HepG2 (cell line): ENCODE measurements around the gene OR6B1.

Experiments used
- PATZ1 ChIP-seq: sonication (generic); formaldehyde crosslinking; IDR thresholded peaks from 2 replicates; pipeline ENCODE4 v1.4.0; 2020; ENCODE audit warnings: missing genetic modification reagents
- PLRG1 ChIP-seq: fragments of 450-650 bp; conservative IDR thresholded peaks from 2 replicates; pipeline ENCODE4 v1.6.1; 2016
- POLR2AphosphoS5 ChIP-seq: IDR thresholded peaks from 2 replicates; pipeline ENCODE4 v1.6.1; 2012; ENCODE audit warnings: low read depth, low read length
- TAF1 ChIP-seq: sonication (generic); formaldehyde crosslinking; IDR thresholded peaks from 2 replicates; pipeline ENCODE4 v1.4.0; 2020; ENCODE audit warnings: missing genetic modification reagents
- TSC22D2 ChIP-seq: sonication (generic); formaldehyde crosslinking; IDR thresholded peaks from 2 replicates; pipeline ENCODE4 v1.5.1; 2020; ENCODE audit warnings: missing genetic modification reagents, mild to moderate bottlenecking, borderline replicate concordance
- ZNF331 ChIP-seq: sonication (generic); formaldehyde crosslinking; IDR thresholded peaks from 2 replicates; pipeline ENCODE4 v1.4.0; 2020; ENCODE audit warnings: missing genetic modification reagents
- ZNF350 ChIP-seq: sonication (generic); formaldehyde crosslinking; IDR thresholded peaks from 2 replicates; pipeline ENCODE4 v1.4.0; 2020; ENCODE audit warnings: mild to moderate bottlenecking, low read depth, missing genetic modification reagents, borderline replicate concordance
- ZNF446 ChIP-seq: sonication (generic); formaldehyde crosslinking; IDR thresholded peaks from 2 replicates; pipeline ENCODE4 v1.5.0; 2020; ENCODE audit warnings: mild to moderate bottlenecking, missing genetic modification reagents
- ZNF614 ChIP-seq: IDR thresholded peaks from 2 replicates; pipeline ENCODE4 v1.6.1; 2018; ENCODE audit warnings: missing biosample characterization, missing genetic modification reagents, inconsistent platforms, borderline replicate concordance
- TF ChIP-seq, protein P1 (sequence below): sonication (generic); formaldehyde crosslinking; IDR thresholded peaks from 2 replicates; pipeline ENCODE4 v1.5.1; 2020; ENCODE audit warnings: mild to moderate bottlenecking, moderate library complexity, missing genetic modification reagents

GRCh38 chr7:144019457-144019856 lies 19.3 kb downstream of the OR6B1 start:
- no peak for TF ChIP-seq ZNF331 (CRISPR knock-in tag)
- TF ChIP-seq ZNF350 (CRISPR knock-in tag): no peak
- TF ChIP-seq PLRG1: no peak
- no peak for TF ChIP-seq POLR2AphosphoS5
- no peak for TF ChIP-seq ZNF446 (CRISPR knock-in tag)
- no peak for TF ChIP-seq TSC22D2 (CRISPR knock-in tag)
- TF ChIP-seq PATZ1 (CRISPR knock-in tag): no peak
- TF ChIP-seq, protein P1, sequence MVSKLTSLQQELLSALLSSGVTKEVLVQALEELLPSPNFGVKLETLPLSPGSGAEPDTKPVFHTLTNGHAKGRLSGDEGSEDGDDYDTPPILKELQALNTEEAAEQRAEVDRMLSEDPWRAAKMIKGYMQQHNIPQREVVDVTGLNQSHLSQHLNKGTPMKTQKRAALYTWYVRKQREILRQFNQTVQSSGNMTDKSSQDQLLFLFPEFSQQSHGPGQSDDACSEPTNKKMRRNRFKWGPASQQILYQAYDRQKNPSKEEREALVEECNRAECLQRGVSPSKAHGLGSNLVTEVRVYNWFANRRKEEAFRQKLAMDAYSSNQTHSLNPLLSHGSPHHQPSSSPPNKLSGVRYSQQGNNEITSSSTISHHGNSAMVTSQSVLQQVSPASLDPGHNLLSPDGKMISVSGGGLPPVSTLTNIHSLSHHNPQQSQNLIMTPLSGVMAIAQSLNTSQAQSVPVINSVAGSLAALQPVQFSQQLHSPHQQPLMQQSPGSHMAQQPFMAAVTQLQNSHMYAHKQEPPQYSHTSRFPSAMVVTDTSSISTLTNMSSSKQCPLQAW: no peak
- TF ChIP-seq ZNF614 (CRISPR knock-in tag): no peak
- no peak for TF ChIP-seq TAF1 (CRISPR knock-in tag)
